HG03442 (cell line): ENCODE data around the gene BSG.
"Not testable (repeated sequence)": the region's sequence is repeated elsewhere in the genome, so short reads cannot be mapped to it uniquely, and the experiment has no call there.

Experiments used
- ATAC-seq: cut with Tn5 transposase; IDR thresholded peaks from one replicate; pipeline ENCODE4 v1.9.1; 2021; ENCODE audit warnings: mild to moderate bottlenecking, moderate library complexity; ENCODE audit not compliant: unreplicated experiment

Gene BSG

DNA sequence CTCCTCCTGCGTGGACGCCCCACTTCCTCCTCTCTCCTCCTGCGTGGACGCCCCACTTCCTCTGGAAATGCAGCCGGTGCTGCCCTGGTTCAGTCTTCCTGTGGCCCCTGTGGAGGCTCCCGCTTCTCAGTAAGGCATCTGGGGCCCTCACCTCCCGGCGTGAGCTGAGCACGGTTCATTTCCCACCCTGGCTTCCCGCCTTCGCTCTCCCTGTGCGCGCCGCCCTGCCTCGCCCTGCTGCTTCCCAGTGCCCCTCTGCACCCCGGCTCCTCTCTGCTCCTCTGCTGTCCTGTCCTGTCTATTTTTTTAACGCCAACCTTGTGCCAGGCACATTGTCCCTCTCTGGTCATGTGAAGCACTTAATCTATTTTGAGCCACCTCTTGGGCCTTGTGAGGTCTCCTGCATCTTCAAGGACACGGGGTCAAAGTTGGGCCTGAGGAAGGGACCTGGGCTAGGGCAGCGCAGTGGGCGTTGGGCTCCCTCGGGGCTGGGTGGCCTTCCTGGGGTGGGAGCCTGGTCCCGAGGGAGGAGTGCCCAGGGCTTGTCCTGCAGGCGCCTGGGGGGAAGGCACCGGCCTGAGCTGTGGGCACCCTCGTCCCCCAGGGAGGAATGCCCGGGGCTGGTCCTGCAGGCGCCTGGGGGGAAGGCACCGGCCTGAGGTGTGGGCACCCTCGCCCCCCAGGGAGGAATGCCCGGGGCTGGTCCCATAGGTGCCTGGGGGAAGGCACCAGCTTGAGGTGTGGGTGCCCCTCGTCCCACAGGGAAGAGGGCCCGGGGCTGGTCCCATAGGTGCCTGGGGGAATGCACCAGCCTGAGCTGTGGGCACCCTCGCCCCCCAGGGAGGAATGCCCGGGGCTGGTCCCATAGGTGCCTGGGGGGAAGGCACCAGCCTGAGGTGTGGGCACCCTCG is 30.2 kb downstream of the BSG start:
- no peak for ATAC-seq

DNA sequence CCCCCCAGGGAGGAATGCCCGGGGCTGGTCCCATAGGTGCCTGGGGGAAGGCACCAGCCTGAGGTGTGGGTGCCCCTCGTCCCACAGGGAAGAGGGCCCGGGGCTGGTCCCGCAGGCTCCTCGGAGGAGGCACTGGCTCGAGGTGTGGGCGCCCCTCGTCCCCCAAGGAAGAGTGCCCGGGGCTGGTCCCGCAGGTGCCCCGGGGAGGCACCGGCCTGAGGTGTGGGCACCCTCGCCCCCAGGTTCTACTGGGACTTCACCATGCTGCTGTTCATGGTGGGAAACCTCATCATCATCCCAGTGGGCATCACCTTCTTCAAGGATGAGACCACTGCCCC is 30.9 kb downstream of the BSG start:
- not testable (repeated sequence) for ATAC-seq

DNA sequence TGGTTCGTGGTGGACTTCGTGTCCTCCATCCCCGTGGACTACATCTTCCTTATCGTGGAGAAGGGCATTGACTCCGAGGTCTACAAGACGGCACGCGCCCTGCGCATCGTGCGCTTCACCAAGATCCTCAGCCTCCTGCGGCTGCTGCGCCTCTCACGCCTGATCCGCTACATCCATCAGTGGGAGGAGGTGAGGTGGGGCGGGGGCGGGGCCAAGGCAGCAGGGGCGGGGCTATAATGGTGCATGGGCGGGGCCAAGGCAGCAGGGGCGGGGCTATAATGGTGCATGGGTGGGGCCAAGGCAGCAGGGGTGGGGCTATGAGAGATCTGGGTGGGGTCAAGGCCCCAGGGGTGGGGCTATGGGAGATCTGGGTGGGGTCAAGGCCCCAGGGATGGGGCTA is 31.4 kb downstream of the BSG start:
- ATAC-seq: not testable (repeated sequence)

DNA sequence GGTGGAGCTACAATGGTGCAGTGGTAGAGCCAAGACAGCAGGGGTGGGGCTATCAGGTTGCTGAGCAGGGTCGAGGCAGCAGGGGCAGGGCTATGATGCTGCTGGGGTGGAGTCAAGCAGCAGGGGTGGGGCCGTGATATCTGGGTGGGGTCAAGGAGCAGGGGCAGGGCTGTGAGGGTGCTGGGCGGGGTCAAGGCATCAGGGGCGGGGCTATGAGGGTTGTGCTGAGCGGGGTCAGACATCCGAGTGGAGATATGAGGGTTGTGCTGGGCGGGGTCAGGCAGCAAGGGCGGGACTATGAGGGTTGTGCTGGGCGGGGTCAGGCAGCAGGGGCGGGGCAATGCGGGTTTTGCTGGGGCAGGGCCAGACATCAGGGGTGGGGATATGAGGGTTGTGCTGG is 32.0 kb downstream of the BSG start:
- ATAC-seq: no peak

DNA sequence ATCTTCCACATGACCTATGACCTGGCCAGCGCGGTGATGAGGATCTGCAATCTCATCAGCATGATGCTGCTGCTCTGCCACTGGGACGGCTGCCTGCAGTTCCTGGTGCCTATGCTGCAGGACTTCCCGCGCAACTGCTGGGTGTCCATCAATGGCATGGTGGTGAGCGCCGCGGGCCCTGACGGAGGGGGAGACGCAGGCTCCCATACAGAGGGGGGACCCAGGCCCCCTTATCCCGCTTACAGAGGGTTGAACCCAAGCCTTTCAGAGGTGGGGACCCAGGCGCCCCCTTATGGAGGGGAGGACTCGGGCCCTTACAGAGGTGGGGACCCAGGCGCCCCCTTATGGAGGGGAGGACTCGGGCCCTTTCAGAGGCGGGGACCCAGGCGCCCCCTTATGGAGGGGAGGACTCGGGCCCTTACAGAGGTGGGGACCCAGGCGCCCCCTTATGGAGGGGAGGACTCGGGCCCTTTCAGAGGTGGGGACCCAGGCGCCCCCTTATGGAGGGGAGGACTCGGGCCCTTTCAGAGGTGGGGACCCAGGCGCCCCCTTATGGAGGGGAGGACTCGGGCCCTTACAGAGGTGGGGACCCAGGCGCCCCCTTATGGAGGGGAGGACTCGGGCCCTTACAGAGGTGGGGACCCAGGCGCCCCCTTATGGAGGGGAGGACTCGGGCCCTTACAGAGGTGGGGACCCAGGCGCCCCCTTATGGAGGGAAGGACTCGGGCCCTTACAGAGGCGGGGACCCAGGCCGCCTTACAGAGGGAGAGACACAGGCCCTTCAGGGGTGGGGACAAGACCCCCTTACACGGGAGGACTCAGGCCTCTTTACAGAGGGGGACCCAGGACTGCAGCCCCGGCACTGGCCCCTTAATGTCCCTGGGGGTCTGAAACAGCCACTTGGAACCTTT is 32.9 kb downstream of the BSG start:
- not testable (repeated sequence) for ATAC-seq

DNA sequence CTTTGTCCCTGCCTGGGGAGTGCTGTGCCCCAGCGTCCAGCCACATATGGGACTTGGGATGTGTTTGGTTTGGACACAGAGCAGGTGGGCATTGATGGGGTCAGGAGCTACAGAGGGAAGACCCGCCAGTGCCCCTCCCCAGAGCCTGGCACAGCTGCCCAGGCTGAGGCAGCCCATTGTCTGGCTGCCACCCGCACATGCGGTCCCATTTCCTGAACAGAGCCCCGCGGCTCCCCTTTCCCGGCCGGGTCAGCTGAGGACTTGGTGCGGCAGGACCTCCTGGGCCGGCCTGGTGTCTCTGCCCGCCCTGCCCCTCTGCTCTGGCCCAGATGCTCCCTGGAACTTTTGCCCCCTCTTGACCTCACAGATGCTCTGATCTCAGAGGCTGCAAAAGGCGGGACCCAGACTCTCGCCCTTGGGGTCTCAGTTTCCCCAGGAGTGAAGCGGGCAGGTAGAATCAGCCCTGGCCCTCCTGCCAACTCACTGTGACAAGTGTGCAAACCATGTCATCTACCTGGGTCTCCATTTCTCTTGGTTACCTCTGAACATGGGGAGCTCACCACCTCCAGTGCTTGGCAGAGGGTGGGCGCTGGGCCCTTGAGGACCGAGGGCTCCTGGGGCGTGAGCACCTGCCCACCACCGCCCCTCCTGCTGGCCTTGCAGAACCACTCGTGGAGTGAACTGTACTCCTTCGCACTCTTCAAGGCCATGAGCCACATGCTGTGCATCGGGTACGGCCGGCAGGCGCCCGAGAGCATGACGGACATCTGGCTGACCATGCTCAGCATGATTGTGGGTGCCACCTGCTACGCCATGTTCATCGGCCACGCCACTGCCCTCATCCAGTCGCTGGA is 35.1 kb downstream of the BSG start:
- ATAC-seq: no peak

DNA sequence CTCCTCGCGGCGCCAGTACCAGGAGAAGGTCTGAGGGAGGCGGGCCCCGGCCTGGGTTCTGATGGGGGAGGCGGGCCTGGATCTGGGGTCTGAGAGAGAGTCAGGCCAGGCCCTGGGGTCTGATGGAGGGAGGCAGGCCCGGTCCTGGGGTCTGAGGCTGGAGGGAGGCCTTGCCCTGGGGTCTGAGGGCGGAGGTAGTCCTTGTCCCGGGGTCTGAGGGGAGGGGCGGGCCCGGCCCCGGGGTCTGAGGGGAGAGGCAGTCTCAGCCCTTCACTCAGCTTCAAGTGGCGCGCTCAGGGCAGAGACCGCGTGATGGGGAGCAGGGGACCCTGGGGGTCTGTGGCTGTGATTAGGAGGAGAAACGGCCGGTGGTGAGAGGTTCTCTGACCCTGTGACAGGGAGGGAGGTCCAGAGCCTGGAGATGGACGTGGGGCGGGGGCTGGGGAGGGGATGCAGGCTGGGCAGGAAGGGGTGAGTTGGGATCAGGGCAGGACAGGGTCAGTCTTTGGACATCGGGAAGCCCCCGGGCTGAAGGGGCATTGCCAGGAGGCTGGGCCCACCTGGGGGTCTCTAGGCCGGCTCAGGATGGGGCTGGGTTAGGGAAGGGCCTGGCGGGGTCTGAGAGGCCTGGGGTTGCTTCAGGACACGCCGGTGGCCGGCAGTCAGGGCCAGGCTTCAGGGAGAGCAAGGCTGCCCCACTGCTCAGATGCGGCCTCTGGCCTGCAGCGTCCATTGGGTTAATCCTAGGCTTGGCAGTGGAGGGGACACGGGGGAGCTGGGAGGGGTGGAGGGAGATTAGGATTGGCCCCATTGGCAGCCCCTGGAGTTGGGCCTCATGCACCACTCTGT is 36.0 kb downstream of the BSG start:
- no peak for ATAC-seq

DNA sequence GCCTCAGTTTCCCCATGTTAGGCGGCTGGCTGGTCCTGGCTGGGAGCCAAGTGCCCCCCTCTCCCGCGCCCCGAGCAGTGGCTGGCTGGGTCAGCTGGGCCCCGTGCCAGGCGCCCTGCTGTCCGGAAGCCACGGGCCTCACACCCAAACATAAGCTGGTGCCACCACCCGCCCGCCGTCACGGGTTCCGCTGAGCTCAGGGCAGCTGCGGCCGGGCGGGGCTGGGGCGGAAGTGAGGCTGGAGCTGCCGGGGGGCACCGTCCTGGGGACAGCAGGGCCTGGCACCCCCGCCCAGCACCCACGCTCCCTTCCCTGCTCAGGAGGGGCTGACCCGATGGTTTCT is 36.6 kb downstream of the BSG start:
- ATAC-seq: no peak

DNA sequence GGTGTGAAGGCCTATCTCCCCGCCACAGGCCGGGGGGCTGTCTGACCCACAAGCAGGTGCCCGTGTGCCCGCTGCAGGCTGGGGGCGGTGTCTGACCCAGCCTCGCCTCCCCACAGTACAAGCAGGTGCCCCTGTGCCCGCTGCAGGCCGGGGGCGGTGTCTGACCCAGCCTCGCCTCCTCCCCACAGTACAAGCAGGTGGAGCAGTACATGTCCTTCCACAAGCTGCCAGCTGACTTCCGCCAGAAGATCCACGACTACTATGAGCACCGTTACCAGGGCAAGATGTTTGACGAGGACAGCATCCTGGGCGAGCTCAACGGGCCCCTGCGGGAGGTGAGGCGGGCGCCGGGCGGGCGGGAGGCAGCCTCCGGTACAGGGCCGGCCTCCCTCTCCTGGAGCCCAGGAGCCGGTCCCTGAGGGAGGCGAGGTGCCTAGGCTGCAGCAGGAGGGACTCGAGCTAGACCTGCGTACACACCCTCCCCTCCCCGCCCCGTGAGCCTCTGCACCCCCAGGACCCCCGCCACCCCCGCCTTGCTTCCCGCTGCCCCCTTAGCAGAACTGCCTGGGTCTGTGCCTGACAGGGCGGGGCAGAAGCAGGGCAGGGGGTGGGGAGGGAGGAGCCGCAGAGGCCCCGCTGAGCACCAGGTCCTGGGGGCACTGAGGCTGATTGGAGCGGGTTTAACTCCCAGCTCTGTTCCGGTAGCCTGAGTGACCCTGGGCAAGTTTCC is 37.8 kb downstream of the BSG start:
- ATAC-seq: no peak

DNA sequence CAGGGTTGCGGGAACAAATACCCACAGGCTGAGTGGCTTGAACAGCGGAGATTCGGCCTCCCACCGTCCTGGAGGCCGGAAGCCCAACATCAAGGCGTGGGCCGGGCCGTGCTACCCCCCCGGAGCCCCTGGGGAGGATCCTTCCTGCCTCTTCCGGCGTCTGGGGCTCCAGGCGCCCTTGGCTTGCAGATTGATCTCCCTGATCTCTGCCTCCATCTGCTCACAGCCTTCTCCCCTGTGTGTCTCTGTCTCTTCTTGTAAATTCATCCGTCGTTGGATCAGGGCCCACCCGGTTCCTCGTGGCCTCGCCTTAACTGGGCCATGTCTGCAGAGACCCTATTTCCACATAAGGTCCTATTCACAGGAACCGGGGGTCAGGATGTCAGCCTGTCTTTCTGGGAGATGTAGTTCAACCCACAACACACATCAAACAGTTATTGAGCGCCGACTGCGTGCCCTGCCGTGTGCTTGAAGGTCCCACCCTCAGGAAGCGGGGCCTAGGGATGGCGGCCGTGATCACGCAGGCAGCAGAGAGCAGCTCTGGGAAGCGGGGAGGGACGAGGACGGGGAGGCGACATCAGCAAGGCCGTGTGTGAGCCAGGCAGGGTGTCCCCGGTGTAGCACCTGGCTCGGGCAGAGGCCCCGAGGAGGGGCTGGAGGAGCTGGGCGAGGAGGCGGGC is 38.5 kb downstream of the BSG start:
- ATAC-seq: no peak

DNA sequence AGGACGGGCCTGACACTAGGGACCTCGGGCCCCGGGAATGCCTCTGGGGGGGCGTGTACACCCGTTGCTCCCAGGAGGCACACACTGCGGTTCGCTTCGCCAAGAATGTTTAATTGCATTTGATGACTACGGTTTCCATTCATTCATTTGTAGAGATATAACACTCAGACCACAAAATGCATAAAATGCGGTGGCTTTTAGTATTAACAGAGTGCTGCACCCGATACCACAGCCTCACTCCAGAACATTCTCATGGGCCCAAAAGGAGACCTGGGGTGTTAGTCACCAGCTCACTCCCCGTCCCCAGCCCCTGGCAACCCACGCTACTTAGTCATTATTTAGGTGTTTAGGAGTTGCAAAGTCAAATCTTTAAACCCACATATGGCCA is 39.1 kb downstream of the BSG start:
- ATAC-seq: no peak

DNA sequence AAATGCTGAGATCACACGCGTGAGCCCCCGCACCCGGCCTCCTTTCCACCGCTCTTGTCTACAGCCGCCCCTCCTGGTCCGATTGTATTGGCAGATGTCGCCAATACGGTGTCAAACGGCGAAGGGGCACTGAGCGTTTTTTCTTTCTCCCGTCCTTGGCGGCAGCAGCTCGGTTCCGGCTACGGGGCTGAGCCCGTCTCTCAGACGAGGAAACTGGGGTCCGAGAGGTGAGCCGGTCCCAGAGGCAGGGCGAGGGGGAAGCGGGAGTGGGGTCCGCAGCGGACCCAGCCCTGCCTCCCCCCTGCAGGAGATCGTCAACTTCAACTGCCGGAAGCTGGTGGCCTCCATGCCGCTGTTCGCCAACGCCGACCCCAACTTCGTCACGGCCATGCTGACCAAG is 40.5 kb downstream of the BSG start:
- ATAC-seq: no peak

DNA sequence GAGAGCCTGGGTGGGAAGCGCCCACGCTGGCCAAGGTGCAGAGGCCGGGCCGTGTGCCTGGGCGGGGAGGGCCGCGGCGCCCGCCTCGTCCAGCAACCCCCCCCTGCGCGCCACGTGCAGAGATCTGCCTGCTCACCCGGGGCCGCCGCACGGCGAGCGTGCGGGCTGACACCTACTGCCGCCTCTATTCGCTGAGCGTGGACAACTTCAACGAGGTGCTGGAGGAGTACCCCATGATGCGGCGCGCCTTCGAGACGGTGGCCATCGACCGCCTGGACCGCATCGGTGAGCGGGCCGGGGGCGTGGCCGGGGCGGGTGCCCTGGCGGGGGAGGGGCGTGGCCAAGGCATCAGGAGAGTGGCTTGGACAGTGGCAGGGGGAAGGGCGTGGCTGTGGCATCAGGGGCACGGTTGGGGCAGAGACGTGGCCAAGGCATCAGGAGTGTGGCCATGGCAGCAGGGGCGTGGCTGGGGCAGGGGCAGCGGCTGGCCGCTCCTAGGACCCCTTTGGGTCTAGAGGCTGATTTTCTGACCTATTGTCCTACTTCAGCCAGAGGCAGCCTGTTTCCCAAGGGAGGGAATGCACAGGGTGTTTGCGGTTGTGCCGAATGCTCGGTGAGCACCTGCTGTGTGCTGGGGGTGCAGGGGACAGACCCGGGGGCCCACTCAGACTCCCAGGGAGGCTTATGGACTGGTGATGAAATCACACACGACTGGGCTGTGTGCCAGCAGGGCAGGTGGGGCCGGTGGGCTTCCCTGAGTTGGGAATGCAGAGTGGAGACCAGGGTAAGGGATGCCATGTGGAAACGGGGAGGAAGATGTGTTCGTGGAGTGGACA is 41.6 kb downstream of the BSG start:
- ATAC-seq: no peak

DNA sequence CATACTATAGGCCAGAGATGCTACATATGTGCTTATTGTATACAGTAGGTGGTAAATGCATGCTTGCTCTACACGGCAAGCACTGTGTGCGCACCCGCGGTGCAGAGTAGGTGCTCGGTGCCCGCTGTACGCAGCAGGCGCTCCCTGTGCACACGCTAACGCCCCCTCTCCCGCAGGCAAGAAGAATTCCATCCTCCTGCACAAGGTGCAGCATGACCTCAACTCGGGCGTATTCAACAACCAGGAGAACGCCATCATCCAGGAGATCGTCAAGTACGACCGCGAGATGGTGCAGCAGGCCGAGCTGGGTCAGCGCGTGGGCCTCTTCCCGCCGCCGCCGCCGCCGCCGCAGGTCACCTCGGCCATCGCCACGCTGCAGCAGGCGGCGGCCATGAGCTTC is 43.2 kb downstream of the BSG start:
- no peak for ATAC-seq

DNA sequence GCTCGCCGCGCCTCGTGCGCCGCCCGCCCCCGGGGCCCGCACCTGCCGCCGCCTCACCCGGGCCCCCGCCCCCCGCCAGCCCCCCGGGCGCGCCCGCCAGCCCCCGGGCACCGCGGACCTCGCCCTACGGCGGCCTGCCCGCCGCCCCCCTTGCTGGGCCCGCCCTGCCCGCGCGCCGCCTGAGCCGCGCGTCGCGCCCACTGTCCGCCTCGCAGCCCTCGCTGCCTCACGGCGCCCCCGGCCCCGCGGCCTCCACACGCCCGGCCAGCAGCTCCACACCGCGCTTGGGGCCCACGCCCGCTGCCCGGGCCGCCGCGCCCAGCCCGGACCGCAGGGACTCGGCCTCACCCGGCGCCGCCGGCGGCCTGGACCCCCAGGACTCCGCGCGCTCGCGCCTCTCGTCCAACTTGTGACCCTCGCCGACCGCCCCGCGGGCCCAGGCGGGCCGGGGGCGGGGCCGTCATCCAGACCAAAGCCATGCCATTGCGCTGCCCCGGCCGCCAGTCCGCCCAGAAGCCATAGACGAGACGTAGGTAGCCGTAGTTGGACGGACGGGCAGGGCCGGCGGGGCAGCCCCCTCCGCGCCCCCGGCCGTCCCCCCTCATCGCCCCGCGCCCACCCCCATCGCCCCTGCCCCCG is 43.8 kb downstream of the BSG start:
- no peak for ATAC-seq

DNA sequence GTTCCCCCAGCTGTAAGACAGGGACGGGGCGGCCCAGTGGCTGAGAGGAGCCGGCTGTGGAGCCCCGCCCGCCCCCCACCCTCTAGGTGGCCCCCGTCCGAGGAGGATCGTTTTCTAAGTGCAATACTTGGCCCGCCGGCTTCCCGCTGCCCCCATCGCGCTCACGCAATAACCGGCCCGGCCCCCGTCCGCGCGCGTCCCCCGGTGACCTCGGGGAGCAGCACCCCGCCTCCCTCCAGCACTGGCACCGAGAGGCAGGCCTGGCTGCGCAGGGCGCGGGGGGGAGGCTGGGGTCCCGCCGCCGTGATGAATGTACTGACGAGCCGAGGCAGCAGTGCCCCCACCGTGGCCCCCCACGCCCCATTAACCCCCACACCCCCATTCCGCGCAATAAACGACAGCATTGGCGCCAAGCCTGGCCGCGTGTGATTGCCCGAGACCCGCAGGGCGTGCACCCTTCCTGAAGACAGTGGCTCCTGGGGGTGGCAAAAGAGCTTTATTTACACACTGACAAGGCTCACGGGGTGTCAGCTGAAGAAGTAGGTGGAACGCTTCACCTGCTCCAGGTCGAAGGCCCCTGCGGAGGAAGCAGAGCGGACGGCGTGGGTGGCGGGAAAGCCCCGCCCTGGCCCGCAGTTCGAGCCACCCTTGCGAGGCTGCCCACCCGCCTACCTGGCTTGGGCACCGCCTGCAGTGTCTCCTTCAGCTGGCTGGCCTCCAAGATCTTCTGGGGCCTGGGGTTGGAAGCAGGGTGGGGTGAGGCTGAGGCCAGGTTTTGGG is 44.5 kb downstream of the BSG start:
- ATAC-seq: no peak
